Peyer's patch (tissue), 4 donors: ENCODE measurements around the gene CASQ1. TPM values are rescaled to one million over a fixed set of nuclear protein-coding genes. Genes with fewer than 3 reads are reported as not detected.

Experiments used
- DNase-seq, 3 donors: peaks; one replicate each; pipeline ENCODE4 v3.0.0-alpha.2; 2017 to 2019
- H3K27ac ChIP-seq, 4 donors: fragments of 200-600 bp; sonication (generic); one replicate each; pipeline ENCODE4 v1.5.1; 2016 to 2019
- H3K27me3 ChIP-seq, 2 donors: fragments of 200-600 bp; sonication (generic); one replicate each; pipeline ENCODE4 v1.5.1; 2019
- H3K36me3 ChIP-seq, 3 donors: fragments of 200-600 bp; sonication (generic); one replicate each; pipeline ENCODE4 v1.5.1; 2016 to 2019
- H3K4me1 ChIP-seq, 4 donors: fragments of 200-600 bp; sonication (generic); one replicate each; pipeline ENCODE4 v1.5.1; 2016 to 2019
- H3K4me3 ChIP-seq, 4 donors: fragments of 200-600 bp; sonication (generic); 1 replicate in 3 of 4; 2 replicates in 1 of 4; pipeline ENCODE4 v1.5.1; 2016 to 2019; ENCODE audit warnings: mild to moderate bottlenecking in 1 of 4
- H3K9me3 ChIP-seq, 4 donors: fragments of 200-600 bp; sonication (generic); one replicate each; pipeline ENCODE4 v1.5.1; 2016 to 2019; ENCODE audit warnings: mild to moderate bottlenecking in 1 of 4
- CTCF ChIP-seq, 6 experiments: fragments of 450-650 bp in 4 of 6; fragments of 200-600 bp in 2 of 6; sonication (generic) in 1 of 6; IDR thresholded peaks; one replicate each; pipeline ENCODE4 v1.5.1; 2017 to 2019; ENCODE audit warnings: antibody characterized with exemption in 6 of 6, mild to moderate bottlenecking in 3 of 6, moderate library complexity in 1 of 6
- POLR2A ChIP-seq, 2 donors: fragments of 450-650 bp; IDR thresholded peaks; one replicate each; pipeline ENCODE4 v1.5.1; 2017; ENCODE audit warnings: antibody characterized with exemption in 2 of 2, mild to moderate bottlenecking in 2 of 2, moderate library complexity in 2 of 2
- total RNA-seq, 4 donors: library from RNA; depleted of rRNA; stranded (reverse); fragments of >200 nt; gene quantifications; one replicate each; pipeline ENCODE4 v1.1.0, GENCODE V29; 2016

The CASQ1 gene
- total RNA-seq, 4 donors from 2014 or later = 2.6 TPM; not detected in 3

GRCh38 chr1:160227561-160227960 is 37.2 kb downstream of the CASQ1 start:
- H3K9me3 ChIP-seq = no peaks in the 10 kb centered on the region
- TF ChIP-seq CTCF (IDR thresholded peaks at IDR 0.05) (no peak), POLR2A (IDR thresholded peaks at IDR 0.05) (no peak)
- no peak overlapping the region for H3K27ac ChIP-seq
- no peaks in the 10 kb centered on the region for H3K27me3 ChIP-seq
- H3K4me1 ChIP-seq = no peaks in the 10 kb centered on the region
- H3K4me3 ChIP-seq = no peak overlapping the region
- no peak for DNase-seq
- H3K36me3 ChIP-seq = peaks cover 0 to 99% (median 3%) of the 10 kb centered on the region in 3 donors

GRCh38 chr1:160228431-160228830 is 38.1 kb downstream of the CASQ1 start:
- Histone ChIP-seq H3K36me3 (peaks cover 0 to 99% (median 3%) of the 10 kb centered on the region in 3 donors), H3K27ac (no peak overlapping the region), H3K4me3 (no peak overlapping the region), H3K9me3 (no peaks in the 10 kb centered on the region), H3K4me1 (no peaks in the 10 kb centered on the region), H3K27me3 (no peaks in the 10 kb centered on the region)
- TF ChIP-seq POLR2A (IDR thresholded peaks at IDR 0.05) (no peak), CTCF (IDR thresholded peaks at IDR 0.05) (no peak)
- DNase-seq = no peak

- Histone ChIP-seq H3K4me3 (no peak overlapping the region), H3K9me3 (no peaks in the 10 kb centered on the region), H3K27me3 (no peaks in the 10 kb centered on the region), H3K36me3 (peaks cover 0 to 94% (median 0%) of the 10 kb centered on the region in 3 donors), H3K27ac (no peak overlapping the region), H3K4me1 (no peaks in the 10 kb centered on the region)
- no peak for TF ChIP-seq POLR2A (IDR thresholded peaks at IDR 0.05)
- TF ChIP-seq CTCF (IDR thresholded peaks at IDR 0.05) = no peak
- DNase-seq = no peak
Measured at GRCh38 chr1:160232911-160233310, 42.5 kb downstream of the CASQ1 start.

GRCh38 chr1:160236806-160237205 is 46.4 kb downstream of the CASQ1 start:
- H3K36me3 ChIP-seq = peaks cover 0 to 87% (median 0%) of the 10 kb centered on the region in 3 donors
- TF ChIP-seq CTCF (IDR thresholded peaks at IDR 0.05) (no peak), POLR2A (IDR thresholded peaks at IDR 0.05) (no peak)

GRCh38 chr1:160237558-160237957 is 47.2 kb downstream of the CASQ1 start:
- Histone ChIP-seq H3K9me3 (no peaks in the 10 kb centered on the region), H3K4me3 (no peak overlapping the region), H3K27ac (no peak overlapping the region), H3K36me3 (peaks cover 0 to 89% (median 0%) of the 10 kb centered on the region in 3 donors), H3K27me3 (no peaks in the 10 kb centered on the region), H3K4me1 (no peaks in the 10 kb centered on the region)
- no peak for TF ChIP-seq CTCF (IDR thresholded peaks at IDR 0.05)
- TF ChIP-seq POLR2A (IDR thresholded peaks at IDR 0.05) = no peak
- no peak for DNase-seq

More at GRCh38 chr1:160236806-160237205, 46.4 kb downstream of the CASQ1 start:
- Histone ChIP-seq H3K4me1 (no peaks in the 10 kb centered on the region), H3K4me3 (no peak overlapping the region), H3K9me3 (no peaks in the 10 kb centered on the region), H3K27me3 (no peaks in the 10 kb centered on the region), H3K27ac (no peak overlapping the region)
- DNase-seq = no peak

GRCh38 chr1:160238408-160238807 is 48.0 kb downstream of the CASQ1 start:
- Histone ChIP-seq H3K27me3 (no peaks in the 10 kb centered on the region), H3K4me1 (no peaks in the 10 kb centered on the region), H3K27ac (no peak overlapping the region), H3K9me3 (no peaks in the 10 kb centered on the region), H3K4me3 (no peak overlapping the region), H3K36me3 (peaks cover 0 to 86% (median 0%) of the 10 kb centered on the region in 3 donors)
- TF ChIP-seq POLR2A (IDR thresholded peaks at IDR 0.05) (no peak), CTCF (IDR thresholded peaks at IDR 0.05) (no peak)
- DNase-seq = no peak
